ENCODE results near the gene DLG5.

DLG5 gene

DNA sequence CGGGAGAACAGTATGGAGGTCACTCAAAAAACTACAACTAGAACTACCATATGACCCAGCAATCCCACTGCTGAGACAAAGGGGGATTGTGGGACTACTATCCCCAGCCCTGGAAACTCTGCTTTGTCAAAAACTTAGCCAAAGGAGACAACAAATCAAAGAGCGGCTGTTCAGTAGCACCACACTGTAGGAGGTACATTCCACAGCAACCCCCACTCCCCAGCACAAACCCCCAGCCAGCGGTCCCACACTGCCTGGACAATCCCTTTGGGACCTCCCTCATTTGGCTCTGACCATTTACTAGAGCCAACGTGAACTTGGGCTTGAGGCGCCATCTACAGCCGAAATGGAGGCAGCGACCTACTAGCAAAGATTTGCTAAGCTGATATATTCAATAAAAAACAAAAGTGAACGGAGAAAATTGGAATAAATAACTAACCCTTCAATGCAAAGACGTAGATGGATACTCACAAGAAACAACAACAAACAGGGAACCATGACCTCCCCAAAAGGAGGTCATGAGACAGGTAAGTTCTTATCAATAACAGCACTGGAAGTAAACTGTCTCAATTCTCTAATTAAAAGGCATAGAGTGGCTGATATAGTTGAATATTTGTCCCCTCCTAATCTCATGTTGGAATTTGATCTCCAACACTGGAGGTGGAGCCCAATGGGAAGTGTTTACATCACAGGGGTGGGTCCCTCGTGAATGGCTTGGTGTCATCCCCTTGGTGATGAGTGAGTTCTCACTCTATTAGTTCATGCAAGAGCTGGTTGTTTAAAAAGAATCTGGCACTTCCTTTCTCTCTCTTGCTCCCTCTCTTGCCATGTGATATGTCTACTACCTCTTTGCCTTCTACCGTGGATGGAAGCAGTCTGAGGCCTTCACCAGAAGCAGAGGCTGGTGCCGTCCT lies 170.0 kb downstream of the DLG5 start:
- no peak for FAIRE-seq

DNA sequence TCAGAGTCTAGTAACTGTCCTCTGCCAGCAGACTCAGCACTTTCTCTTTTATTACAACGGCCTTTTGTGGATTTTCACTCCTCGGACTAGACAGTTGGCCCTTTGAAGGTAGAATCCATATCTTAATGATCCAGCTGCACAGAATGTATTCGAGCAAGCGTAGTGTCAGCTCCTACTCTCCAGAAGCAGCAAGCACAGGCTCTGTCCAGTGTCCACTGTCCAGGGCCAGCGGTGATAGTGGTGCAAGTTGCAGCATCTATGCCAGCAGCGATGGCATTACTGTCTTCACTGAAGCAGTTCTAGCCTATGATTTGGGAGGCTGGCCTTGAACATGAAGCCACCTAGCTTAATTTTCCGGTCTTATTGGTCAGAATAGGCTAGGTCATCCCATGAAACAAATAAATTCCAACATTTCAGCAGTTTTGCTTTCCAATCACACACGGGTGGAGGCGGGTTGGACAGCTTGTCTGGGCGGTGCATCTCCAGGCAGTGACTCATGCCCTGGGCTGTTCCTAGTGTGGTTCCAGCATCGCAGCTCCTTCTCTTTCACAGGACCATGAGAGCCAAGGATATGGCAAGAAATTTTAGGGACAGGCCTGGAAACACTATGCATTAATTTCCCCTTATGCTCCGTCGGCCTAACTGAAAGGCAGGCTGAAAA lies 180.4 kb downstream of the DLG5 start:
- no peak for FAIRE-seq

- FAIRE-seq = no peak
Observed at GRCh38 chr10:77744245-77744644, 182.3 kb downstream of the DLG5 start.

DNA sequence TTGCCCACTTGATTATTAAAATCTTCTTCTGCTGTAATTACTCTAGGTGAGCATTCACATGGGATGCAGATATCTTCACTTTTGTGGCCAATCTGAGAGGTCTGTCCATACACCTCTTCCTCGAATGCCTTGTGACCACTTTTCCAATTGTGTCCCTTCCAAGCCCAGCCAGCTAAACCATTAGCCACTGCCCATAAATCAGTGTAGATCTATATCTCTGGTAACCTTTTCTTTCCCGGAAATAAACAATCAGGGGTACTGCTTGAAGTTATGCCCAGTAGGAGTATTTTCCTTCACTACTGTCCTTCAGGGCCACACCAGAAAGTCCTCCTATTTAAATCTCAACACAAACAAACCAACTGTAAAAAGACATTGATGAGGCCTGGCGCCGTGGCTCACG lies 184.4 kb downstream of the DLG5 start:
- FAIRE-seq = no peak

DNA sequence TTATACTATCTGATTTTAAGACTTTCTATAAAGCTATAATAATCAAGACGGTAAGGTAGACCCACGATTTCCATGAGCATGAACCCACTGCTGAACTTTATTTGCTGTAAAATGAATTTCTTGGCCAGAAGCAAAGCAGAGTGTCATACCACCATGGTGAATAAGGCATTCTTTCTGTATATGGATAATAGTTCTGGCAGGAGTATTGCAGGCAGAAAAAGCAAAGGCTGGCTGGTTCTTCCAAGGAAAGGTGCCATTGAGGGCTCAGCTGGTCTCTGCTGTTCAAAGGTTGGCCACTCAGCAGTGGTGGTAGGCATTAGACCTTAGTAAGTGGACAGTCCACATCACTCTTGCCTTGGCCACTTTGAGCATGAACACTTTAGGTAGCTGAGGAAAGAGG lies 184.8 kb downstream of the DLG5 start:
- FAIRE-seq = no peak

Measured in endometrium (tissue), 2 donors.